ENCODE data around the gene EPYC. TPM values are rescaled to one million over a fixed set of nuclear protein-coding genes. Genes with fewer than 3 reads are reported as not detected.

The EPYC gene
- total and polyA plus RNA-seq, 2 of the 13 experiments (the other 11 are each of a cell fraction or from before 2014, with no cell fraction given): not detected

DNA sequence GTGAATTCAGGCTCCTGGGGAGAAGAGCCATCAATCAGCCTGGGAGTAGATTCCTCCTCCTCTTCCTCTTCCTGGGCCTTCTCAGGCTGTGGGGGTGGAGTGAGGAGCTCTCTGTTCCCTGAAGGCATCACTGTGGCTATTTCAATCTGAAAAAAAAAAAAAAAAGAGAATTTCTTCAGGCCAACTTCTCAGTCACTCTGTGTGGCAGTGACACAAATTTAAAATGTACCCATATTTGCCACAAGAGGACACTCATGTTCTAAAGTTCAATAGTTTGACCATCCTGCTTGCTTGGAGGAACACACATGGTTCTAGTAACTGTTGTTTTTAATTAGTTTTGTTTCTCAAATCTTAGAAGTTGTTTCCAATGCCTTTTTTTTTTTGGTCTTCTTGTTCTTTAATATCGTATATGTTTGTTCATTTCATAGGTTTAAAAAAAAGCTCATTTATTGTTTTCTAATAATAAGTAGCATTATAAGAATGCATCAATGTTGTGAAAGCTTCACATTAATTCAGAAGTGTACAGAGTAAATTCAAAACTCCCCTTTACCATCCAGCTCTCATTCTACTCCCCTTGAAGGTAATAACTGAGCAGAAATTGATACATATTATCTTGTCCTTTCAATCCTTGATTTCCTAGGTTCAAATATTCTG lies 26.5 kb downstream of the EPYC start (continued):
- TF ChIP-seq, protein P1, sequence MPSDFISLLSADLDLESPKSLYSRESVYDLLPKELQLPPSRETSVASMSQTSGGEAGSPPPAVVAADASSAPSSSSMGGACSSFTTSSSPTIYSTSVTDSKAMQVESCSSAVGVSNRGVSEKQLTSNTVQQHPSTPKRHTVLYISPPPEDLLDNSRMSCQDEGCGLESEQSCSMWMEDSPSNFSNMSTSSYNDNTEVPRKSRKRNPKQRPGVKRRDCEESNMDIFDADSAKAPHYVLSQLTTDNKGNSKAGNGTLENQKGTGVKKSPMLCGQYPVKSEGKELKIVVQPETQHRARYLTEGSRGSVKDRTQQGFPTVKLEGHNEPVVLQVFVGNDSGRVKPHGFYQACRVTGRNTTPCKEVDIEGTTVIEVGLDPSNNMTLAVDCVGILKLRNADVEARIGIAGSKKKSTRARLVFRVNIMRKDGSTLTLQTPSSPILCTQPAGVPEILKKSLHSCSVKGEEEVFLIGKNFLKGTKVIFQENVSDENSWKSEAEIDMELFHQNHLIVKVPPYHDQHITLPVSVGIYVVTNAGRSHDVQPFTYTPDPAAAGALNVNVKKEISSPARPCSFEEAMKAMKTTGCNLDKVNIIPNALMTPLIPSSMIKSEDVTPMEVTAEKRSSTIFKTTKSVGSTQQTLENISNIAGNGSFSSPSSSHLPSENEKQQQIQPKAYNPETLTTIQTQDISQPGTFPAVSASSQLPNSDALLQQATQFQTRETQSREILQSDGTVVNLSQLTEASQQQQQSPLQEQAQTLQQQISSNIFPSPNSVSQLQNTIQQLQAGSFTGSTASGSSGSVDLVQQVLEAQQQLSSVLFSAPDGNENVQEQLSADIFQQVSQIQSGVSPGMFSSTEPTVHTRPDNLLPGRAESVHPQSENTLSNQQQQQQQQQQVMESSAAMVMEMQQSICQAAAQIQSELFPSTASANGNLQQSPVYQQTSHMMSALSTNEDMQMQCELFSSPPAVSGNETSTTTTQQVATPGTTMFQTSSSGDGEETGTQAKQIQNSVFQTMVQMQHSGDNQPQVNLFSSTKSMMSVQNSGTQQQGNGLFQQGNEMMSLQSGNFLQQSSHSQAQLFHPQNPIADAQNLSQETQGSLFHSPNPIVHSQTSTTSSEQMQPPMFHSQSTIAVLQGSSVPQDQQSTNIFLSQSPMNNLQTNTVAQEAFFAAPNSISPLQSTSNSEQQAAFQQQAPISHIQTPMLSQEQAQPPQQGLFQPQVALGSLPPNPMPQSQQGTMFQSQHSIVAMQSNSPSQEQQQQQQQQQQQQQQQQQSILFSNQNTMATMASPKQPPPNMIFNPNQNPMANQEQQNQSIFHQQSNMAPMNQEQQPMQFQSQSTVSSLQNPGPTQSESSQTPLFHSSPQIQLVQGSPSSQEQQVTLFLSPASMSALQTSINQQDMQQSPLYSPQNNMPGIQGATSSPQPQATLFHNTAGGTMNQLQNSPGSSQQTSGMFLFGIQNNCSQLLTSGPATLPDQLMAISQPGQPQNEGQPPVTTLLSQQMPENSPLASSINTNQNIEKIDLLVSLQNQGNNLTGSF (CRISPR knock-in tag; IDR thresholded peaks at IDR 0.05): no peak
- TF ChIP-seq, protein P2, sequence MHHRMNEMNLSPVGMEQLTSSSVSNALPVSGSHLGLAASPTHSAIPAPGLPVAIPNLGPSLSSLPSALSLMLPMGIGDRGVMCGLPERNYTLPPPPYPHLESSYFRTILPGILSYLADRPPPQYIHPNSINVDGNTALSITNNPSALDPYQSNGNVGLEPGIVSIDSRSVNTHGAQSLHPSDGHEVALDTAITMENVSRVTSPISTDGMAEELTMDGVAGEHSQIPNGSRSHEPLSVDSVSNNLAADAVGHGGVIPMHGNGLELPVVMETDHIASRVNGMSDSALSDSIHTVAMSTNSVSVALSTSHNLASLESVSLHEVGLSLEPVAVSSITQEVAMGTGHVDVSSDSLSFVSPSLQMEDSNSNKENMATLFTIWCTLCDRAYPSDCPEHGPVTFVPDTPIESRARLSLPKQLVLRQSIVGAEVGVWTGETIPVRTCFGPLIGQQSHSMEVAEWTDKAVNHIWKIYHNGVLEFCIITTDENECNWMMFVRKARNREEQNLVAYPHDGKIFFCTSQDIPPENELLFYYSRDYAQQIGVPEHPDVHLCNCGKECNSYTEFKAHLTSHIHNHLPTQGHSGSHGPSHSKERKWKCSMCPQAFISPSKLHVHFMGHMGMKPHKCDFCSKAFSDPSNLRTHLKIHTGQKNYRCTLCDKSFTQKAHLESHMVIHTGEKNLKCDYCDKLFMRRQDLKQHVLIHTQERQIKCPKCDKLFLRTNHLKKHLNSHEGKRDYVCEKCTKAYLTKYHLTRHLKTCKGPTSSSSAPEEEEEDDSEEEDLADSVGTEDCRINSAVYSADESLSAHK (CRISPR knock-in tag; IDR thresholded peaks at IDR 0.05; ENCODE audit: borderline replicate concordance): no peak
- TF ChIP-seq, protein P3, sequence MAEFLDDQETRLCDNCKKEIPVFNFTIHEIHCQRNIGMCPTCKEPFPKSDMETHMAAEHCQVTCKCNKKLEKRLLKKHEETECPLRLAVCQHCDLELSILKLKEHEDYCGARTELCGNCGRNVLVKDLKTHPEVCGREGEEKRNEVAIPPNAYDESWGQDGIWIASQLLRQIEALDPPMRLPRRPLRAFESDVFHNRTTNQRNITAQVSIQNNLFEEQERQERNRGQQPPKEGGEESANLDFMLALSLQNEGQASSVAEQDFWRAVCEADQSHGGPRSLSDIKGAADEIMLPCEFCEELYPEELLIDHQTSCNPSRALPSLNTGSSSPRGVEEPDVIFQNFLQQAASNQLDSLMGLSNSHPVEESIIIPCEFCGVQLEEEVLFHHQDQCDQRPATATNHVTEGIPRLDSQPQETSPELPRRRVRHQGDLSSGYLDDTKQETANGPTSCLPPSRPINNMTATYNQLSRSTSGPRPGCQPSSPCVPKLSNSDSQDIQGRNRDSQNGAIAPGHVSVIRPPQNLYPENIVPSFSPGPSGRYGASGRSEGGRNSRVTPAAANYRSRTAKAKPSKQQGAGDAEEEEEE (CRISPR knock-in tag; IDR thresholded peaks at IDR 0.05; ENCODE audit: borderline replicate concordance): no peak
- TF ChIP-seq ZBTB3 (CRISPR knock-in tag; IDR thresholded peaks at IDR 0.05; ENCODE audit: borderline replicate concordance, low read depth): no peak
- no peak for TF ChIP-seq MED1 (CRISPR knock-in tag; IDR thresholded peaks at IDR 0.05)
- TF ChIP-seq TEAD3 (CRISPR knock-in tag; optimal IDR thresholded peaks at IDR 0.05; ENCODE audit: borderline replicate concordance): no peak
- TF ChIP-seq MAFF (IDR thresholded peaks at IDR 0.05; ENCODE audit: low read depth, low read length): no peak
- TF ChIP-seq SNAI1 (CRISPR knock-in tag; IDR thresholded peaks at IDR 0.05; ENCODE audit: borderline replicate concordance): no peak
- TF ChIP-seq IKZF4 (CRISPR knock-in tag; IDR thresholded peaks at IDR 0.05; ENCODE audit: borderline replicate concordance, low read depth, not compliant biosample characterization): no peak
- TF ChIP-seq, protein P4, sequence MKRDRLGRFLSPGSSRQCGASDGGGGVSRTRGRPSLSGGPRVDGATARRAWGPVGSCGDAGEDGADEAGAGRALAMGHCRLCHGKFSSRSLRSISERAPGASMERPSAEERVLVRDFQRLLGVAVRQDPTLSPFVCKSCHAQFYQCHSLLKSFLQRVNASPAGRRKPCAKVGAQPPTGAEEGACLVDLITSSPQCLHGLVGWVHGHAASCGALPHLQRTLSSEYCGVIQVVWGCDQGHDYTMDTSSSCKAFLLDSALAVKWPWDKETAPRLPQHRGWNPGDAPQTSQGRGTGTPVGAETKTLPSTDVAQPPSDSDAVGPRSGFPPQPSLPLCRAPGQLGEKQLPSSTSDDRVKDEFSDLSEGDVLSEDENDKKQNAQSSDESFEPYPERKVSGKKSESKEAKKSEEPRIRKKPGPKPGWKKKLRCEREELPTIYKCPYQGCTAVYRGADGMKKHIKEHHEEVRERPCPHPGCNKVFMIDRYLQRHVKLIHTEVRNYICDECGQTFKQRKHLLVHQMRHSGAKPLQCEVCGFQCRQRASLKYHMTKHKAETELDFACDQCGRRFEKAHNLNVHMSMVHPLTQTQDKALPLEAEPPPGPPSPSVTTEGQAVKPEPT (CRISPR knock-in tag; IDR thresholded peaks at IDR 0.05; ENCODE audit: low read depth): no peak
- TF ChIP-seq ATF7-NPFF (CRISPR knock-in tag; IDR thresholded peaks at IDR 0.05; ENCODE audit: low read depth): no peak
